ENCODE measurements around the gene SCMH1. TPM values are rescaled to one million over a fixed set of nuclear protein-coding genes. Genes with fewer than 3 reads are reported as not detected.

SCMH1 gene
- total RNA-seq, 6 donors from 2014 or later = 31.4 to 54.5 (median 36.6) TPM

DNA sequence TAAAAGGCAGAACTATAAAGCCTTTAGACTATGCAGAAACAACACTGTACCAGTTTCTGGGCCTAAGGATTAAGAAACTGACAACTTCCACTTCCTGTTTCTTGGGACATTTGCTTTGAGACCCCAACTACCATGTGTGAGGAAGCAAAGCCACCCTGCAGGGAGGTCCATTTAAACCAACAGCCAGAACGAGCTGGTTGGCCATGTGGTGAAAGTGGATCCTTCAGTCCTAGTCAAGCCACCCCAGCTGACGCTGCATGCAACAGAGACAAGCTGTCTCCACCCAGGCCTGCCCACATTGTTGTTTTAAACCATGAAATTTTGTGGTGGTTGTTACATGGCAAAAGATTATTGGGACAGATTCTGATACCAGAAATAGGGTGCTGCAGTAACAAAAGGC, 188.8 kb downstream of the SCMH1 start:
- no peaks in the 10 kb centered on the region for H3K9me3 ChIP-seq
- H3K4me1 ChIP-seq = no peaks in the 10 kb centered on the region
- 75 to 83% methylated on average over 1 to 2 of the region's 2 CpGs for WGBS, 2 donors
- H3K4me3 ChIP-seq = no peak overlapping the region
- DNase-seq (no peak), ATAC-seq (ENCODE audit: low FRiP score in 2 of 2) (peak in 1 of 2 donors; percentile 41)
- TF ChIP-seq POLR2AphosphoS5 (IDR thresholded peaks at IDR 0.05) (no peak), EP300 (IDR thresholded peaks at IDR 0.05) (no peak), POLR2A (IDR thresholded peaks at IDR 0.05) (no peak)
- TF ChIP-seq, protein P1, sequence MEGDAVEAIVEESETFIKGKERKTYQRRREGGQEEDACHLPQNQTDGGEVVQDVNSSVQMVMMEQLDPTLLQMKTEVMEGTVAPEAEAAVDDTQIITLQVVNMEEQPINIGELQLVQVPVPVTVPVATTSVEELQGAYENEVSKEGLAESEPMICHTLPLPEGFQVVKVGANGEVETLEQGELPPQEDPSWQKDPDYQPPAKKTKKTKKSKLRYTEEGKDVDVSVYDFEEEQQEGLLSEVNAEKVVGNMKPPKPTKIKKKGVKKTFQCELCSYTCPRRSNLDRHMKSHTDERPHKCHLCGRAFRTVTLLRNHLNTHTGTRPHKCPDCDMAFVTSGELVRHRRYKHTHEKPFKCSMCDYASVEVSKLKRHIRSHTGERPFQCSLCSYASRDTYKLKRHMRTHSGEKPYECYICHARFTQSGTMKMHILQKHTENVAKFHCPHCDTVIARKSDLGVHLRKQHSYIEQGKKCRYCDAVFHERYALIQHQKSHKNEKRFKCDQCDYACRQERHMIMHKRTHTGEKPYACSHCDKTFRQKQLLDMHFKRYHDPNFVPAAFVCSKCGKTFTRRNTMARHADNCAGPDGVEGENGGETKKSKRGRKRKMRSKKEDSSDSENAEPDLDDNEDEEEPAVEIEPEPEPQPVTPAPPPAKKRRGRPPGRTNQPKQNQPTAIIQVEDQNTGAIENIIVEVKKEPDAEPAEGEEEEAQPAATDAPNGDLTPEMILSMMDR (IDR thresholded peaks at IDR 0.05) = no peak
- no peaks in the 10 kb centered on the region for H3K27me3 ChIP-seq
- peaks cover 0 to 34% (median 9%) of the 10 kb centered on the region in 4 donors for H3K36me3 ChIP-seq
- no peak overlapping the region for H3K27ac ChIP-seq

DNA sequence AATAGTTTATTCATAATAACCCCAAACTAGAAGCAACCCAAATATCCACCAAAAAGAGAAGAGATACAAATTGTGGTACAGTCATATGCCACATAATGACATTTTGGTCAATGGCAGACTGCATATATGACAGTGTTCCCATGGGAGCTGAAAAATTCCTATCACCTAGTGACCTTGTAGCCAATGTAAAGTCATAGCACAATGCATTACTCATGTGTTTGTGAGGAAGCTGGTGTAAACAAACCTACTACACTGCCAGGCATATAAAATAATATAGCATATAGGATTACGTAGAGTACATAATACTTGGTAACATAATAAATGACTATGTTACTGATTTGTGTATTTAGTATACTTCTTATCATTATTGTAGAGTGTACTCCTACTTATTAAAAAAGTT, 191.1 kb downstream of the SCMH1 start:
- Histone ChIP-seq H3K4me3 (no peak overlapping the region), H3K27ac (no peak overlapping the region), H3K4me1 (peaks cover 2 to 8% (median 3%) of the 10 kb centered on the region in 4 donors), H3K27me3 (no peaks in the 10 kb centered on the region), H3K9me3 (no peaks in the 10 kb centered on the region), H3K36me3 (peaks cover 0 to 37% (median 10%) of the 10 kb centered on the region in 4 donors)
- no peak for DNase-seq
- ATAC-seq (ENCODE audit: low FRiP score in 2 of 2) = no peak
- no peak for TF ChIP-seq POLR2A (IDR thresholded peaks at IDR 0.05)
- no peak for TF ChIP-seq EP300 (IDR thresholded peaks at IDR 0.05)
- TF ChIP-seq POLR2AphosphoS5 (IDR thresholded peaks at IDR 0.05) = no peak
- TF ChIP-seq, protein P1 (IDR thresholded peaks at IDR 0.05) = no peak
- 89 to 100% methylated on average over 1 of the region's 1 CpG for WGBS, 2 donors

DNA sequence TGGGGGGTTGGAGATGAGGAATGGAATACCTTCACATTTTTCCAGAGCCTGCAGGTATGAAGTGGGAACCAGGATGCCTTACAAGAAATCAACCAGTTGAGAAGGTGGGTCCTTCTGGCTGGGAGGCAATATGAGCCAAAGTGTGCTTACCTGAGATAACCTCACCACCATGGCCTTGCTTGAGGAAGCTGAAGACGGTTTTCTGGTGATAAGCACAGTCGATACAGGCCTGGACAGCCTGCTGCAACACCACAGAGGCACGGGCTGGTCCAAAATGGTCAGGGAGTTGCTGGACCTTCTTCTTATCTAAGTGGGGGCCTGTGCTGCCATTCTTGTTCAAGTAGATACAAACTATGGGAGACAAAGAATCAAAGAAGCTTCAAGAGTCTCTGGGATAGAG, 193.6 kb downstream of the SCMH1 start:
- Histone ChIP-seq H3K36me3 (peaks cover 0 to 32% (median 10%) of the 10 kb centered on the region in 4 donors), H3K4me3 (no peak overlapping the region), H3K27ac (no peak overlapping the region), H3K27me3 (no peaks in the 10 kb centered on the region), H3K4me1 (peaks cover 20 to 25% (median 25%) of the 10 kb centered on the region in 4 donors), H3K9me3 (no peaks in the 10 kb centered on the region)
- DNase-seq (no peak), ATAC-seq (ENCODE audit: low FRiP score in 2 of 2) (no peak)
- 93 to 100% methylated on average over 3 of the region's 3 CpGs for whole genome bisulfite sequencing, 2 donors
- TF ChIP-seq POLR2AphosphoS5 (IDR thresholded peaks at IDR 0.05) (no peak), POLR2A (IDR thresholded peaks at IDR 0.05) (no peak), EP300 (IDR thresholded peaks at IDR 0.05) (no peak)
- TF ChIP-seq, protein P1 (IDR thresholded peaks at IDR 0.05) = no peak

DNA sequence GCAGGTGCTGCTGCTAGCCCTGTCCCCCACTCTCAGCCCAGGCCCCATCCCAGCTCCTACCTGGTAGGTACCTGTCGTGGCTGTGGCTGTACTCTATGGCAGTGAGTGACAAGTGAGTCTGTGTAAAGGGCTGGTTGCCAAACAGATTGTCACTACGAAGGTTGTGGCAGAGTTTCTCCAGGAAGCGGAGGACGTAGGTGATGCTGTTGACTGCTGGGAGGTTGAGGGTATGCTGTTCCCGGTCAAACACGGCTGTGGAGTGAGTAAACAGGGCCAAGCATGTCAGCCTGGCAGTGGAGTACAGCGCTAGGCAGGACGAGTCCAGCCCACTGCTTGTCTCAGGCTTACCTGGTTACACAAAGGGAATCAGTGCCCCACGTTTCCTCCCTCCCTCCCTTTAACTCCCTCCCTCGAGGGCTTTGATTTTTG, 195.7 kb downstream of the SCMH1 start:
- Histone ChIP-seq H3K27me3 (no peaks in the 10 kb centered on the region), H3K36me3 (peaks cover 0 to 27% (median 15%) of the 10 kb centered on the region in 4 donors), H3K9me3 (no peaks in the 10 kb centered on the region), H3K4me1 (peaks cover 20 to 25% (median 25%) of the 10 kb centered on the region in 4 donors), H3K4me3 (no peak overlapping the region), H3K27ac (peak overlapping the region; percentile 77 to 84 (median 81))
- DNase-seq = peak in 1 of 2 donors; percentile 83
- WGBS, 2 donors = 58 to 80% methylated on average over 7 to 10 of the region's 10 CpGs
- TF ChIP-seq POLR2AphosphoS5 (IDR thresholded peaks at IDR 0.05) (peak in 1 of 2 donors; percentile 41), POLR2A (IDR thresholded peaks at IDR 0.05) (peak in 1 of 4 donors; percentile 5)
- TF ChIP-seq, protein P1 (IDR thresholded peaks at IDR 0.05) = no peak
- ATAC-seq (ENCODE audit: low FRiP score in 2 of 2) = peak; percentile 42 to 91

DNA sequence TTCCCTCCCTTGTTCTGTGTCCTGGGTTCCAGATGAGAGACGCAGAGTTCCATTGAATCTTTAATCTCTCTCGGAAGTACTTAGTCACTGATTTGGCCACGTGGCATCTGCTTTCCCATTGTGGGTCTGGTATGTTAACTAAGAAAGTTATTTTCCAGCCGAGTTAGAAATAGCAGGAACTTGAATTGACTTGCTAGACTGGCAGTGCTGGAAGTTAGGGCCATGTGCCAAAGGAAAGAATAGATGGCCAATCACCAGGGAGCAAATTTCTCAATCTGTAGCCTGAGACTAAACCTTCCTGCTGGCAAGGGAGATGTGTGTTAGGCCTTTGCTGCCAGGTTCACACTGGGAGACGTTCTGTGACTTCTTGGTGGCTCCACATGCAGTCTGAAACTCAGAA, 196.4 kb downstream of the SCMH1 start:
- Histone ChIP-seq H3K4me3 (no peak overlapping the region), H3K27ac (peak overlapping the region; percentile 77 to 84 (median 81)), H3K36me3 (peaks cover 0 to 31% (median 17%) of the 10 kb centered on the region in 4 donors), H3K27me3 (no peaks in the 10 kb centered on the region), H3K4me1 (peaks cover 20 to 25% (median 25%) of the 10 kb centered on the region in 4 donors), H3K9me3 (no peaks in the 10 kb centered on the region)
- DNase-seq (peak in 1 of 2 donors; percentile 68), ATAC-seq (ENCODE audit: low FRiP score in 2 of 2) (peak; percentile 51 to 83)
- TF ChIP-seq, protein P1 (IDR thresholded peaks at IDR 0.05) = no peak
- TF ChIP-seq POLR2AphosphoS5 (IDR thresholded peaks at IDR 0.05) (peak in 1 of 2 donors; percentile 8), POLR2A (IDR thresholded peaks at IDR 0.05) (peak in 1 of 4 donors; percentile 38), EP300 (IDR thresholded peaks at IDR 0.05) (no peak)
- WGBS, 2 donors = 29 to 44% methylated on average over 5 of the region's 5 CpGs

Data from upper lobe of left lung (tissue), 6 donors.